PC-9 (cell line): ENCODE measurements around the gene NAT10.

Experiments
- CTCF ChIP-seq: fragments of 200-600 bp; sonication (generic); conservative IDR thresholded peaks from 2 replicates; pipeline ENCODE4 v1.6.1; 2017; ENCODE audit warnings: mixed run types, antibody characterized with exemption, mild to moderate bottlenecking, moderate library complexity
- EZH2 ChIP-seq: fragments of 200-600 bp; sonication (generic); IDR thresholded peaks from 2 replicates; pipeline ENCODE4 v1.8.0; 2017; ENCODE audit warnings: antibody characterized with exemption, low read depth

- no peak for TF ChIP-seq CTCF
- no peak for TF ChIP-seq EZH2
These were observed 45.2 kb downstream of the NAT10 start for GRCh38 chr11:34150494-34151151.
